Measurements from ENCODE around the gene ARID1B.
A peak's percentile ranks its signal among the peaks of the same experiment; 100 is the strongest.

ARID1B gene

DNA sequence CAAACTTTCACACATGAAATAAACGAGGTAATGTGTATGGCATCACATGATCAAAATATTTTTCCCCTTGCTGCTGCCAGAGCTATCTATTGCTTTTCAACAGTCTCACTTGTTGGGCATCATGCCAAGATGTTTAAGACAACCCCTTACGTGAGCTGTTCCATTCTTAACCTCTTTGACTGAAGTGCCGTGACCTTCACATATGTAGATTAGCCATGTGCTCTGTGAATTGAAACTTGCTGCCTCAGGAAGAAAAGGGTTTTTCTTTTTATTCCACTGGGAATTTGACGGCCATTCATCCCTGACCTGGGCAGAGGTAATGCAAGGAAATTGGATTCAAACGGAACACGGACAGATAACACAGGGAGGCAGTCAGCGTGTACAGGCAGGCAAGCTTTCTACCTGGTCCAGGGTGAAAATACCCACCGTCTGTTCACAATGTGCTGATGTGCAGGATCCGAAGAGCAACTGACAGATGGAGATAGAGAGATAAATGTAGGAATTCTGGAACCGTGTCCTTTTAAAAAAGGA, 14.2 kb downstream of the ARID1B start:
- POLR2A ChIA-PET = interaction anchor here (0.6 kb wide), 1 partner anchor 141 kb away, joined by 3 read pairs; no protein-coding TSS in a partner anchor
- TF ChIP-seq, protein P1, sequence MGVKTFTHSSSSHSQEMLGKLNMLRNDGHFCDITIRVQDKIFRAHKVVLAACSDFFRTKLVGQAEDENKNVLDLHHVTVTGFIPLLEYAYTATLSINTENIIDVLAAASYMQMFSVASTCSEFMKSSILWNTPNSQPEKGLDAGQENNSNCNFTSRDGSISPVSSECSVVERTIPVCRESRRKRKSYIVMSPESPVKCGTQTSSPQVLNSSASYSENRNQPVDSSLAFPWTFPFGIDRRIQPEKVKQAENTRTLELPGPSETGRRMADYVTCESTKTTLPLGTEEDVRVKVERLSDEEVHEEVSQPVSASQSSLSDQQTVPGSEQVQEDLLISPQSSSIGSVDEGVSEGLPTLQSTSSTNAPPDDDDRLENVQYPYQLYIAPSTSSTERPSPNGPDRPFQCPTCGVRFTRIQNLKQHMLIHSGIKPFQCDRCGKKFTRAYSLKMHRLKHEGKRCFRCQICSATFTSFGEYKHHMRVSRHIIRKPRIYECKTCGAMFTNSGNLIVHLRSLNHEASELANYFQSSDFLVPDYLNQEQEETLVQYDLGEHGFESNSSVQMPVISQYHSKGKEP (tag by site-specific recombination; IDR thresholded peaks at IDR 0.05) = peak; percentile 57; the same call in 1 of the 2 replicates
- TF ChIP-seq, protein P2, sequence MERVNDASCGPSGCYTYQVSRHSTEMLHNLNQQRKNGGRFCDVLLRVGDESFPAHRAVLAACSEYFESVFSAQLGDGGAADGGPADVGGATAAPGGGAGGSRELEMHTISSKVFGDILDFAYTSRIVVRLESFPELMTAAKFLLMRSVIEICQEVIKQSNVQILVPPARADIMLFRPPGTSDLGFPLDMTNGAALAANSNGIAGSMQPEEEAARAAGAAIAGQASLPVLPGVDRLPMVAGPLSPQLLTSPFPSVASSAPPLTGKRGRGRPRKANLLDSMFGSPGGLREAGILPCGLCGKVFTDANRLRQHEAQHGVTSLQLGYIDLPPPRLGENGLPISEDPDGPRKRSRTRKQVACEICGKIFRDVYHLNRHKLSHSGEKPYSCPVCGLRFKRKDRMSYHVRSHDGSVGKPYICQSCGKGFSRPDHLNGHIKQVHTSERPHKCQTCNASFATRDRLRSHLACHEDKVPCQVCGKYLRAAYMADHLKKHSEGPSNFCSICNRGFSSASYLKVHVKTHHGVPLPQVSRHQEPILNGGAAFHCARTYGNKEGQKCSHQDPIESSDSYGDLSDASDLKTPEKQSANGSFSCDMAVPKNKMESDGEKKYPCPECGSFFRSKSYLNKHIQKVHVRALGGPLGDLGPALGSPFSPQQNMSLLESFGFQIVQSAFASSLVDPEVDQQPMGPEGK (tag by site-specific recombination; IDR thresholded peaks at IDR 0.05) = no peak
- TF ChIP-seq ZXDB (tag by site-specific recombination; IDR thresholded peaks at IDR 0.05) (no peak), REPIN1 (tag by site-specific recombination; IDR thresholded peaks at IDR 0.05; ENCODE audit: low read depth) (no peak), ZNF433 (tag by site-specific recombination; IDR thresholded peaks at IDR 0.05; ENCODE audit: low read depth) (no peak), BCL11B (tag by site-specific recombination; IDR thresholded peaks at IDR 0.05; ENCODE audit: low read depth) (no peak), ZNF121 (tag by site-specific recombination; IDR thresholded peaks at IDR 0.05) (no peak), ZNF585B (tag by site-specific recombination; IDR thresholded peaks at IDR 0.05) (no peak), ZNF48 (tag by site-specific recombination; IDR thresholded peaks at IDR 0.05) (no peak), ZNF792 (tag by site-specific recombination; IDR thresholded peaks at IDR 0.05) (no peak), ZNF830 (tag by site-specific recombination; IDR thresholded peaks at IDR 0.05; ENCODE audit: low read depth) (no peak), ZNF549 (tag by site-specific recombination; IDR thresholded peaks at IDR 0.05) (no peak), SP2 (tag by site-specific recombination; IDR thresholded peaks at IDR 0.05) (no peak), ZBTB7A (tag by site-specific recombination; IDR thresholded peaks at IDR 0.05; ENCODE audit: low read depth) (no peak), RBAK (tag by site-specific recombination; IDR thresholded peaks at IDR 0.05) (no peak), MZF1 (tag by site-specific recombination; IDR thresholded peaks at IDR 0.05; ENCODE audit: borderline replicate concordance) (no peak)
- TF ChIP-seq, protein P3, sequence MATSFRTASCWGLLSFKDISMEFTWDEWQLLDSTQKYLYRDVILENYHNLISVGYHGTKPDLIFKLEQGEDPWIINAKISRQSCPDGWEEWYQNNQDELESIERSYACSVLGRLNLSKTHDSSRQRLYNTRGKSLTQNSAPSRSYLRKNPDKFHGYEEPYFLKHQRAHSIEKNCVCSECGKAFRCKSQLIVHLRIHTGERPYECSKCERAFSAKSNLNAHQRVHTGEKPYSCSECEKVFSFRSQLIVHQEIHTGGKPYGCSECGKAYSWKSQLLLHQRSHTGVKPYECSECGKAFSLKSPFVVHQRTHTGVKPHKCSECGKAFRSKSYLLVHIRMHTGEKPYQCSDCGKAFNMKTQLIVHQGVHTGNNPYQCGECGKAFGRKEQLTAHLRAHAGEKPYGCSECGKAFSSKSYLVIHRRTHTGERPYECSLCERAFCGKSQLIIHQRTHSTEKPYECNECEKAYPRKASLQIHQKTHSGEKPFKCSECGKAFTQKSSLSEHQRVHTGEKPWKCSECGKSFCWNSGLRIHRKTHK (tag by site-specific recombination; IDR thresholded peaks at IDR 0.05) = no peak
- TF ChIP-seq, protein P4, sequence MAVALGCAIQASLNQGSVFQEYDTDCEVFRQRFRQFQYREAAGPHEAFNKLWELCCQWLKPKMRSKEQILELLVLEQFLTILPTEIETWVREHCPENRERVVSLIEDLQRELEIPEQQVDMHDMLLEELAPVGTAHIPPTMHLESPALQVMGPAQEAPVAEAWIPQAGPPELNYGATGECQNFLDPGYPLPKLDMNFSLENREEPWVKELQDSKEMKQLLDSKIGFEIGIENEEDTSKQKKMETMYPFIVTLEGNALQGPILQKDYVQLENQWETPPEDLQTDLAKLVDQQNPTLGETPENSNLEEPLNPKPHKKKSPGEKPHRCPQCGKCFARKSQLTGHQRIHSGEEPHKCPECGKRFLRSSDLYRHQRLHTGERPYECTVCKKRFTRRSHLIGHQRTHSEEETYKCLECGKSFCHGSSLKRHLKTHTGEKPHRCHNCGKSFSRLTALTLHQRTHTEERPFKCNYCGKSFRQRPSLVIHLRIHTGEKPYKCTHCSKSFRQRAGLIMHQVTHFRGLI (tag by site-specific recombination; IDR thresholded peaks at IDR 0.05) = no peak
- TF ChIP-seq, protein P5, sequence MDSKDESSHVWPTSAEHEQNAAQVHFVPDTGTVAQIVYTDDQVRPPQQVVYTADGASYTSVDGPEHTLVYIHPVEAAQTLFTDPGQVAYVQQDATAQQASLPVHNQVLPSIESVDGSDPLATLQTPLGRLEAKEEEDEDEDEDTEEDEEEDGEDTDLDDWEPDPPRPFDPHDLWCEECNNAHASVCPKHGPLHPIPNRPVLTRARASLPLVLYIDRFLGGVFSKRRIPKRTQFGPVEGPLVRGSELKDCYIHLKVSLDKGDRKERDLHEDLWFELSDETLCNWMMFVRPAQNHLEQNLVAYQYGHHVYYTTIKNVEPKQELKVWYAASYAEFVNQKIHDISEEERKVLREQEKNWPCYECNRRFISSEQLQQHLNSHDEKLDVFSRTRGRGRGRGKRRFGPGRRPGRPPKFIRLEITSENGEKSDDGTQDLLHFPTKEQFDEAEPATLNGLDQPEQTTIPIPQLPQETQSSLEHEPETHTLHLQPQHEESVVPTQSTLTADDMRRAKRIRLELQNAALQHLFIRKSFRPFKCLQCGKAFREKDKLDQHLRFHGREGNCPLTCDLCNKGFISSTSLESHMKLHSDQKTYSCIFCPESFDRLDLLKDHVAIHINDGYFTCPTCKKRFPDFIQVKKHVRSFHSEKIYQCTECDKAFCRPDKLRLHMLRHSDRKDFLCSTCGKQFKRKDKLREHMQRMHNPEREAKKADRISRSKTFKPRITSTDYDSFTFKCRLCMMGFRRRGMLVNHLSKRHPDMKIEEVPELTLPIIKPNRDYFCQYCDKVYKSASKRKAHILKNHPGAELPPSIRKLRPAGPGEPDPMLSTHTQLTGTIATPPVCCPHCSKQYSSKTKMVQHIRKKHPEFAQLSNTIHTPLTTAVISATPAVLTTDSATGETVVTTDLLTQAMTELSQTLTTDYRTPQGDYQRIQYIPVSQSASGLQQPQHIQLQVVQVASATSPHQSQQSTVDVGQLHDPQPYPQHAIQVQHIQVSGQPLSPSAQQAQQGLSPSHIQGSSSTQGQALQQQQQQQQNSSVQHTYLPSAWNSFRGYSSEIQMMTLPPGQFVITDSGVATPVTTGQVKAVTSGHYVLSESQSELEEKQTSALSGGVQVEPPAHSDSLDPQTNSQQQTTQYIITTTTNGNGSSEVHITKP (tag by site-specific recombination; IDR thresholded peaks at IDR 0.05) = peak; percentile 92
- TF ChIP-seq, protein P6, sequence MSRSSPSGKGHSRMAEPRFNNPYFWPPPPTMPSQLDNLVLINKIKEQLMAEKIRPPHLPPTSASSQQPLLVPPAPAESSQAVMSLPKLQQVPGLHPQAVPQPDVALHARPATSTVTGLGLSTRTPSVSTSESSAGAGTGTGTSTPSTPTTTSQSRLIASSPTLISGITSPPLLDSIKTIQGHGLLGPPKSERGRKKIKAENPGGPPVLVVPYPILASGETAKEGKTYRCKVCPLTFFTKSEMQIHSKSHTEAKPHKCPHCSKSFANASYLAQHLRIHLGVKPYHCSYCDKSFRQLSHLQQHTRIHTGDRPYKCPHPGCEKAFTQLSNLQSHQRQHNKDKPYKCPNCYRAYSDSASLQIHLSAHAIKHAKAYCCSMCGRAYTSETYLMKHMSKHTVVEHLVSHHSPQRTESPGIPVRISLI (tag by site-specific recombination; IDR thresholded peaks at IDR 0.05) = peak; percentile 52; the same call in 1 of the 2 replicates
- TF ChIP-seq, protein P7, sequence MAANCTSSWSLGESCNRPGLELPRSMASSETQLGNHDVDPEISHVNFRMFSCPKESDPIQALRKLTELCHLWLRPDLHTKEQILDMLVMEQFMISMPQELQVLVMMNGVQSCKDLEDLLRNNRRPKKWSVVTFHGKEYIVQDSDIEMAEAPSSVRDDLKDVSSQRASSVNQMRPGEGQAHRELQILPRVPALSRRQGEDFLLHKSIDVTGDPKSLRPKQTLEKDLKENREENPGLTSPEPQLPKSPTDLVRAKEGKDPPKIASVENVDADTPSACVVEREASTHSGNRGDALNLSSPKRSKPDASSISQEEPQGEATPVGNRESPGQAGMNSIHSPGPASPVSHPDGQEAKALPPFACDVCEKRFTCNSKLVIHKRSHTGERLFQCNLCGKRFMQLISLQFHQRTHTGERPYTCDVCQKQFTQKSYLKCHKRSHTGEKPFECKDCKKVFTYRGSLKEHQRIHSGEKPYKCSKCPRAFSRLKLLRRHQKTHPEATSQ (tag by site-specific recombination; IDR thresholded peaks at IDR 0.05) = no peak
- TF ChIP-seq, protein P8, sequence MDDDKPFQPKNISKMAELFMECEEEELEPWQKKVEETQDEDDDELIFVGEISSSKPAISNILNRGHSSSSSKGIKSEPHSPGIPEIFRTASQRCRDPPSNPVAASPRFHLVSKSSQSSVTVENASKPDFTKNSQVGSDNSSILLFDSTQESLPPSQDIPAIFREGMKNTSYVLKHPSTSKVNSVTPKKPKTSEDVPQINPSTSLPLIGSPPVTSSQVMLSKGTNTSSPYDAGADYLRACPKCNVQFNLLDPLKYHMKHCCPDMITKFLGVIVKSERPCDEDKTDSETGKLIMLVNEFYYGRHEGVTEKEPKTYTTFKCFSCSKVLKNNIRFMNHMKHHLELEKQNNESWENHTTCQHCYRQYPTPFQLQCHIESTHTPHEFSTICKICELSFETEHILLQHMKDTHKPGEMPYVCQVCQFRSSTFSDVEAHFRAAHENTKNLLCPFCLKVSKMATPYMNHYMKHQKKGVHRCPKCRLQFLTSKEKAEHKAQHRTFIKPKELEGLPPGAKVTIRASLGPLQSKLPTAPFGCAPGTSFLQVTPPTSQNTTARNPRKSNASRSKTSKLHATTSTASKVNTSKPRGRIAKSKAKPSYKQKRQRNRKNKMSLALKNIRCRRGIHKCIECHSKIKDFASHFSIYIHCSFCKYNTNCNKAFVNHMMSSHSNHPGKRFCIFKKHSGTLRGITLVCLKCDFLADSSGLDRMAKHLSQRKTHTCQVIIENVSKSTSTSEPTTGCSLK (tag by site-specific recombination; IDR thresholded peaks at IDR 0.05) = no peak

More for the DNA sequence above, 14.2 kb downstream of the ARID1B start:
- H3K36me3 ChIP-seq (ENCODE audit: control insufficient read depth in 2 of 2, insufficient read depth in 1 of 2, low read length in 2 of 2) = no peaks in the 10 kb centered on the region
- H3K9me3 ChIP-seq (ENCODE audit: control insufficient read depth, insufficient read depth, low read depth, low read length) = no peaks in the 10 kb centered on the region
- H3K27ac ChIP-seq (ENCODE audit: extremely low read depth, low read depth, low read length) = no peak overlapping the region
- peak overlapping the region; percentile 12 for H3K4me3 ChIP-seq (ENCODE audit: low read depth, low read length)
- CTCF ChIA-PET = interaction anchor here (0.7 to 1.3 kb wide), 3 partner anchors 9 to 821 kb away, joined by 3 to 4 read pairs (median 3); partner anchors contain the start of gene ARID1B
- H3K4me1 ChIP-seq (ENCODE audit: control insufficient read depth, insufficient read depth, low read length) = peaks cover 23% of the 10 kb centered on the region

Data from HEK293 (cell line).